ENCODE data around the gene TMEM178A. TPM values are rescaled to one million over a fixed set of nuclear protein-coding genes. Genes with fewer than 3 reads are reported as not detected.
A peak's percentile ranks its signal among the peaks of the same experiment; 100 is the strongest.

TMEM178A gene
- total RNA-seq (1 to 10 TPM in 2 of 7 donors, under 1 TPM in 5; 0.49 to 2.0 (median 0.85) TPM), polyA plus RNA-seq (1 to 10 TPM in 2 of 3 donors, under 1 TPM in 1; 0.74 to 2.1 (median 1.9) TPM)
- long read RNA-seq, donor 1, partial matches to known transcripts: 0 of 1 reads
- long read RNA-seq, donor 1, other reads (novel, unspliced or antisense): 0 of 1 reads
- long read RNA-seq, donor 2, partial matches to known transcripts: 0 of 1 reads
- long read RNA-seq, donor 2, other reads (novel, unspliced or antisense): 0 of 1 reads

DNA sequence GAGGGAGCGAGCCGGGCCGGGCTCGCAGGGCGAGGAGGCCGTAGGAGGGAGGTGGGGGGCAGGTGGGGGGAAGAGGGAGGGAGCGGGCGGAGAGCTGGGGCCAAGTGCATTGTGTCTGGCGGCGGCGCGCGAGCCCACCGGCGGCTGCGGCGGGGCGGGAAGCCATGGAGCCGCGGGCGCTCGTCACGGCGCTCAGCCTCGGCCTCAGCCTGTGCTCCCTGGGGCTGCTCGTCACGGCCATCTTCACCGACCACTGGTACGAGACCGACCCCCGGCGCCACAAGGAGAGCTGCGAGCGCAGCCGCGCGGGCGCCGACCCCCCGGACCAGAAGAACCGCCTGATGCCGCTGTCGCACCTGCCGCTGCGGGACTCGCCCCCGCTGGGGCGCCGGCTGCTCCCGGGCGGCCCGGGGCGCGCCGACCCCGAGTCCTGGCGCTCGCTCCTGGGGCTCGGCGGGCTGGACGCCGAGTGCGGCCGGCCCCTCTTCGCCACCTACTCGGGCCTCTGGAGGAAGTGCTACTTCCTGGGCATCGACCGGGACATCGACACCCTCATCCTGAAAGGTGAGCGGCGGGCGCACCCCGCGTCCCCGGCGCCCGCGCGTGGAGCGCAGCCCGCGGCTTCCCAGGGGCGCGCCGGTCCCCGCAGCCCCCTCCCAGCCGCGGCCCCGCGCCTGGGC lies at the start of gene TMEM178A:
Gene TMEM178A, plus strand, starts transcription at position 107 of the 680 bp plus-strand sequence. Its CDS starts 58 bp downstream, at position 165.
- peak; percentile 73 for DNase-seq
- no peak within 1 kb of the TSS for H3K27ac ChIP-seq
- H3K27me3 ChIP-seq (replicated peaks in 1 of 7): peaks cover 0 to 59% (median 41%) of the 10 kb centered on the region in 7 donors
- H3K36me3 ChIP-seq: no peaks in the 10 kb centered on the region
- H3K9me3 ChIP-seq: no peaks in the 10 kb centered on the region
- intact Hi-C loops (cut with DNase I; ENCODE audit: low total_unique reads): no loop called here
- no peak for TF ChIP-seq POLR2AphosphoS5 (IDR thresholded peaks at IDR 0.05)
- TF ChIP-seq, protein P1, sequence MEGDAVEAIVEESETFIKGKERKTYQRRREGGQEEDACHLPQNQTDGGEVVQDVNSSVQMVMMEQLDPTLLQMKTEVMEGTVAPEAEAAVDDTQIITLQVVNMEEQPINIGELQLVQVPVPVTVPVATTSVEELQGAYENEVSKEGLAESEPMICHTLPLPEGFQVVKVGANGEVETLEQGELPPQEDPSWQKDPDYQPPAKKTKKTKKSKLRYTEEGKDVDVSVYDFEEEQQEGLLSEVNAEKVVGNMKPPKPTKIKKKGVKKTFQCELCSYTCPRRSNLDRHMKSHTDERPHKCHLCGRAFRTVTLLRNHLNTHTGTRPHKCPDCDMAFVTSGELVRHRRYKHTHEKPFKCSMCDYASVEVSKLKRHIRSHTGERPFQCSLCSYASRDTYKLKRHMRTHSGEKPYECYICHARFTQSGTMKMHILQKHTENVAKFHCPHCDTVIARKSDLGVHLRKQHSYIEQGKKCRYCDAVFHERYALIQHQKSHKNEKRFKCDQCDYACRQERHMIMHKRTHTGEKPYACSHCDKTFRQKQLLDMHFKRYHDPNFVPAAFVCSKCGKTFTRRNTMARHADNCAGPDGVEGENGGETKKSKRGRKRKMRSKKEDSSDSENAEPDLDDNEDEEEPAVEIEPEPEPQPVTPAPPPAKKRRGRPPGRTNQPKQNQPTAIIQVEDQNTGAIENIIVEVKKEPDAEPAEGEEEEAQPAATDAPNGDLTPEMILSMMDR (IDR thresholded peaks at IDR 0.05 in 8 of 11, conservative IDR thresholded peaks at IDR 0.05 in 3 of 11): no peak
- peak within 1 kb of the TSS in 7 of 8 donors; percentile 13 to 72 (median 44) for H3K4me3 ChIP-seq
- WGBS, 5 donors: 1 to 6% (median 1%) methylated on average over 29 to 90 of the region's 90 CpGs
- peaks cover 0 to 19% (median 13%) of the 10 kb centered on the region in 6 donors for H3K4me1 ChIP-seq

DNA sequence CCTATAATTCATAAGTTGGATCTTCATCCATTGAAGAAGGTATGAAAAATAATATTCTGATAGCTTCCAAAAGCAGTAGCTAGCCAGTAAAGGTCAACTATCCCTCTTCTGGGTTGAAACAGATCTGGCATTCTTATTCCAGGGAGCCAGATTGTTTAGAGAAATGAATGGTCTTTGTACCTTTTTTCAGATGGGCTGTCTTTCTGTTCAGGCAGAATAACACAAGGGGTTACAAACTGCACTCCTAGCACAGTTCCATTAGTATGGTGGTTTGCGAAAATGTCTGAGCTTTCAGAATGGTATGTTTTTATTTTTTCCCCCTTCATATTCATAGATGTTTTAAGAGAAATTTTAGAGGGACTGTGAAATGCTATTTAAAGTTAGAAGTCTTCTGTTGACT lies 47.5 kb upstream of the TMEM178A start:
- Histone ChIP-seq H3K4me3 (no peak overlapping the region), H3K36me3 (no peaks in the 10 kb centered on the region), H3K9me3 (no peaks in the 10 kb centered on the region), H3K4me1 (peaks cover 0 to 20% (median 7%) of the 10 kb centered on the region in 6 donors), H3K27ac (no peak overlapping the region), H3K27me3 (replicated peaks in 1 of 7) (no peaks in the 10 kb centered on the region)
- intact Hi-C loops (cut with DNase I; ENCODE audit: low total_unique reads): no loop called here
- 90 to 97% (median 94%) methylated on average over 1 of the region's 1 CpG for WGBS, 5 donors
- no peak for DNase-seq
- TF ChIP-seq POLR2AphosphoS5 (IDR thresholded peaks at IDR 0.05) (no peak), POLR2A (IDR thresholded peaks at IDR 0.05) (no peak)
- TF ChIP-seq, protein P1 (IDR thresholded peaks at IDR 0.05 in 8 of 11, conservative IDR thresholded peaks at IDR 0.05 in 3 of 11): no peak

DNA sequence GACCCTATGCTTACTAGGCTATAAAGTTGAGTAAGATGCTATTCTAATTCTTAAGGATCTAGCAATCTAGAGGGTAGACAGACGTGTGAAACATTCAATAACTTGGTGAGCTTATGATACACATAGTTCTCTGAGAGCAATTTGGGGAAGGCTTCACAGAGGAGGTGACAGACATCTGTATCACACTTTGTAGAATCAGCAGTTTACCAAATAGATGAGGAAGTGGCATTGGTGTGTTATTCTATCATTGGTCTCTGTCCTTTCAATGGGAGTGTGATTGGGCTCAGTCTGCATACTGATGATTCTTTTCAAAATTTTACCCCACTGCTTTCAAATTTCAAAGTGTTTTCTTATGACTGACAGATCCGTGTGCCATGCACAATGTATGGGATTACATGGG lies 47.0 kb upstream of the TMEM178A start:
- peaks cover 0 to 20% (median 7%) of the 10 kb centered on the region in 6 donors for H3K4me1 ChIP-seq
- H3K9me3 ChIP-seq: no peaks in the 10 kb centered on the region
- TF ChIP-seq, protein P1 (IDR thresholded peaks at IDR 0.05 in 8 of 11, conservative IDR thresholded peaks at IDR 0.05 in 3 of 11): no peak
- TF ChIP-seq POLR2A (IDR thresholded peaks at IDR 0.05): no peak
- no peak for TF ChIP-seq POLR2AphosphoS5 (IDR thresholded peaks at IDR 0.05)
- H3K4me3 ChIP-seq: no peak overlapping the region
- no peaks in the 10 kb centered on the region for H3K27me3 ChIP-seq (replicated peaks in 1 of 7)
- DNase-seq: no peak
- WGBS, 5 donors: 66 to 87% (median 83%) methylated on average over 2 of the region's 2 CpGs
- no peaks in the 10 kb centered on the region for H3K36me3 ChIP-seq
- H3K27ac ChIP-seq: no peak overlapping the region
- intact Hi-C loops (cut with DNase I; ENCODE audit: low total_unique reads): no loop called here

DNA sequence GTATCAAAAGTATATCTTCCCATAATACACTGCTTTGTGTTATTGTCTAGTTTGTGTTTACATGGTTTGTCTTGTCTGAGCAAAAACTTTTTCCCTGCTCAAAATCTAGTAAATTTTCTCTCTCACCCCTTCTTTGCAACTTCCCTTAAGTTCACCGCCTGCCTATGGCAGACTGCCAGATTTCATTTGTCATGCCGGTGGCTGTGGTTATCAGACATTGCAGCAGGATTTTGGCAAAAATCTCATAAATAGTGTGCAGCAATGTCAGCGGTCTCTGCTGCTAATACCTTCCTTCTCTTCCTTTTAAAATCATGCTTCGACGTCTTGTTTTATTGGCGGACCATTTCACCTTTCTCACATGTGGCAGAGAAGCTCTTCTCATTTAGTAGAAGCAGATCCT lies 45.6 kb upstream of the TMEM178A start:
- intact Hi-C loops (cut with DNase I; ENCODE audit: low total_unique reads): no loop called here
- Histone ChIP-seq H3K36me3 (no peaks in the 10 kb centered on the region), H3K4me1 (peaks cover 0 to 20% (median 7%) of the 10 kb centered on the region in 6 donors), H3K27ac (no peak overlapping the region), H3K27me3 (replicated peaks in 1 of 7) (peaks cover 0 to 3% (median 0%) of the 10 kb centered on the region in 7 donors), H3K9me3 (no peaks in the 10 kb centered on the region), H3K4me3 (no peak overlapping the region)
- TF ChIP-seq POLR2AphosphoS5 (IDR thresholded peaks at IDR 0.05) (no peak), POLR2A (IDR thresholded peaks at IDR 0.05) (no peak)
- TF ChIP-seq, protein P1 (IDR thresholded peaks at IDR 0.05 in 8 of 11, conservative IDR thresholded peaks at IDR 0.05 in 3 of 11): no peak
- WGBS, 5 donors: 5 to 8% (median 7%) methylated on average over 6 of the region's 6 CpGs
- DNase-seq: no peak
